ENCODE data around the gene UTP3. TPM values are rescaled to one million over a fixed set of nuclear protein-coding genes. Genes with fewer than 3 reads are reported as not detected.
"Not testable (repeated sequence)": the region's sequence is repeated elsewhere in the genome, so short reads cannot be mapped to it uniquely, and the experiment has no call there.

UTP3 gene
- total RNA-seq, 1 donor: 15.4 TPM

DNA sequence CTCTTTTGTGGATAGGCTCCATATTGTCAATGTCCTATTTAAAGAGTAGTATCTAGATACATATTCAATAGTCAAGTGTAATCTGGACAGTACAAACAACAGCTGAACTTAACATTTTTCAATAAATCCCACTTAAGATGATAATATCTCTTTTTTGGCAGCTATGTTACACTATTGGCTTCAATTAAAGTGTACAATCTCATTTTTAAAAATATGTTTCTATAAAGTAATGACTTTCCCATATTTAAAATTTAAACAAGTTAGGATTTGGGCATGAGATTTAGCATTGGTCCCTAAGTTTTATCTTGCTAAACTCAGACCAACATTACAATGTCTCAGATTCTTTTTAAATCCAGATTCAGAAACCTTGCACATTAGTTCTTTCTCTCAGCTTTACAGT, 14.1 kb upstream of the UTP3 start:
- no peaks in the 10 kb centered on the region for H3K9me3 ChIP-seq (ENCODE audit: low read depth, low read length)
- no peak overlapping the region for H3K4me3 ChIP-seq (ENCODE audit: low read length)
- H3K27me3 ChIP-seq (ENCODE audit: insufficient read depth, low read length): no peaks in the 10 kb centered on the region
- H3K4me1 ChIP-seq (ENCODE audit: insufficient read depth, low read length): peaks cover 7% of the 10 kb centered on the region

DNA sequence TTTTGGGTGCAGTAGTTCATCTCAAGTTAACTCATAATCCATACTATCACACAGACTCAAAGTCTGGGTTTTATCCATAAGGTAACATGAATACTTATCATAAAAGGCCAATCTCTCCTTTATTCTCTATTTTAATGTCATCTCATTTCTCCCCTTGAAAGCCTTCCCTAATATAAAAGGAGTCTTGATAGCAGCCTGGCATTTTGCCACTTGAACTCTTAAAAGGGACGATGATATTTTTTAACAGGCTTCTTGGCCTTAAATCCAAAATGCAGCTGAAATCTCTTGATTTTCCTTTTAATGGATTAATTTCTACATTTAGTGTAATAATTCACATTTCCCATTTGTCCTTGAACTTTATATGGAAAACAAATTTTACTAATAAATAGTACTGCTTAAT, 13.6 kb upstream of the UTP3 start:
- Histone ChIP-seq H3K9me3 (ENCODE audit: low read depth, low read length) (no peaks in the 10 kb centered on the region), H3K27me3 (ENCODE audit: insufficient read depth, low read length) (no peaks in the 10 kb centered on the region), H3K4me1 (ENCODE audit: insufficient read depth, low read length) (peaks cover 7% of the 10 kb centered on the region), H3K4me3 (ENCODE audit: low read length) (no peak overlapping the region)

DNA sequence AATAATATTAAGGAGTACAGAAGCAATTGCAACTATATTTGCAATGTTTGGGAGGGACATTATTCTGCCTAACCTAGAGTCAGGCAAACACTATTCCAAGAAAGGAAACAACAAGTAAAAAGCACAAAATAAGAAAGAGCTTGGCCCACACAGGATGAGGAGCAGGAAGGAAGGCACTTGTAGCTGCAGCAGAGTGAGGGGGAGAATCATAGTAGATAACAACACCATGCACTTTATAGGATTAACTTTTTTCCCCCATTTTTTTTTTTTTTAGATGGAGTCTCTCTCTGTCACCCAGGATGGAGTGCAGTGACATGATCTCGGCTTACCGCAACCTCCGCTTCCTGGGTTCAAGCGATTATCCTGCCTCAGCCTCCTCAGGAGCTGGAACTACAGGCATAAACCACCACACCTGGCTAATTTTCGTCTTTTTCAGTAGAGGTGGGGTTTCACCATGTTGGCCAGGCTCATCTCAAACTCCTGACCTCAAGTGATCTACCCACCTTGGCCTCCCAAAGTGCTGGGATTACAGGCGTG, 11.7 kb upstream of the UTP3 start:
- Histone ChIP-seq H3K4me3 (ENCODE audit: low read length) (no peak overlapping the region), H3K4me1 (ENCODE audit: insufficient read depth, low read length) (peaks cover 7% of the 10 kb centered on the region), H3K27me3 (ENCODE audit: insufficient read depth, low read length) (no peaks in the 10 kb centered on the region), H3K9me3 (ENCODE audit: low read depth, low read length) (no peaks in the 10 kb centered on the region)

DNA sequence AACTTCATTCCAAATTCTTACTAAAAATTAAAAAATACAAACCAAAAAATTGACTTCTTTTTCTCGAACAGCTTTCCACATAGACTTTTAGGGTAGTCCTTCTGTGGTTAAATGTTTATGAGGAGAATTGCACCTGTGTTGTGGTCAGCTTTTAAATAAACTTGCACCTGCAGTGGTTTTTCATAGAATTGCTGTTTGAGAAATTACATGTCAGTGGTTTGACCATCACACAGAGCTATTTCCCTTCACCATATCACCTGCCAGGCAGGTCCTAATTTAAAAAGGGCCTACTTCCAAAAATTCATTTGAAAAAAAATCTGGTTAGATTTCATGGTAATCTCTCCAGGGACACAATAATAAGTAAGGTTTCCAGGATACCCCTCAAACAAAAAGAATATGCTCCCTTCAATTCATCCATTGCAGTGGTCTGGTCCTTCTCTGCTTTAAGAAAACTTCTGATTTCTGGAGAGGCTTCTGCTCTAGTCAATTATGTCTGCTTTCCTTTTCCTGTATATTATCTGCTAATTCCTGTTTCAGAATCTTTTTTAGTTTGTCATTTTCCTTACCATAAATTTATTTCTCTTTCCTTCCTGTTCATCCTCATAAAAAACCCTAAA, 9.8 kb upstream of the UTP3 start:
- no peak overlapping the region for H3K4me3 ChIP-seq (ENCODE audit: low read length)
- H3K4me1 ChIP-seq (ENCODE audit: insufficient read depth, low read length): peaks cover 7% of the 10 kb centered on the region
- no peaks in the 10 kb centered on the region for H3K9me3 ChIP-seq (ENCODE audit: low read depth, low read length)
- H3K27me3 ChIP-seq (ENCODE audit: insufficient read depth, low read length): no peaks in the 10 kb centered on the region

DNA sequence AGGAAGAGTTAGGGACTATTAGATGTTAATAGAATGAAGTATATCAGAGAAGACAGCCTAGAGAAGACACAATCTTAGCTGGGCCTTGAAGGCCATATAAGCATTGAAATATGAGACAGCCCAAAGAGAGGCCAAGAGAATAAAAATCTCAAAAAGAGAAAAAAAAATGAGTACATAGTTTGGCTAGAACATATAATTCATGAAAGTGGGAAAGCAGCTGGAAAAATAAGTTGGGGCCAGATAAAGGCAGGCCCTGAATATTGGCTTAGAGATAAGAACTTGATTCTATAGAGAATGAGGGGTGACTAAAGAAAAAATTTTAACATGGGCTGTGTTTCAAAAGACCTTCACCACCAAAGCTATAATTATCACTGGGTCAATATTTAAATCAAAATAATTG, 7.4 kb upstream of the UTP3 start:
- Histone ChIP-seq H3K9me3 (ENCODE audit: low read depth, low read length) (no peaks in the 10 kb centered on the region), H3K27me3 (ENCODE audit: insufficient read depth, low read length) (no peaks in the 10 kb centered on the region), H3K4me3 (ENCODE audit: low read length) (no peak overlapping the region), H3K4me1 (ENCODE audit: insufficient read depth, low read length) (peaks cover 7% of the 10 kb centered on the region)

- Histone ChIP-seq H3K4me3 (ENCODE audit: low read length) (no peak overlapping the region), H3K27me3 (ENCODE audit: insufficient read depth, low read length) (no peaks in the 10 kb centered on the region), H3K9me3 (ENCODE audit: low read depth, low read length) (no peaks in the 10 kb centered on the region), H3K4me1 (ENCODE audit: insufficient read depth, low read length) (peaks cover 5% of the 10 kb centered on the region)
These were observed 6.6 kb upstream of the UTP3 start for GRCh38 chr4:70681704-70682103.

- H3K4me1 ChIP-seq (ENCODE audit: insufficient read depth, low read length); H3K9me3 ChIP-seq (ENCODE audit: low read depth, low read length); H3K27me3 ChIP-seq (ENCODE audit: insufficient read depth, low read length); H3K4me3 ChIP-seq (ENCODE audit: low read length): not testable (repeated sequence)
These were observed 6.2 kb upstream of the UTP3 start for GRCh38 chr4:70682142-70682541.

- Histone ChIP-seq H3K9me3 (ENCODE audit: low read depth, low read length) (no peaks in the 10 kb centered on the region), H3K4me3 (ENCODE audit: low read length) (peak overlapping the region; percentile 89), H3K27me3 (ENCODE audit: insufficient read depth, low read length) (no peaks in the 10 kb centered on the region), H3K4me1 (ENCODE audit: insufficient read depth, low read length) (peaks cover 42% of the 10 kb centered on the region)
These were observed 940 bp upstream of the UTP3 start for GRCh38 chr4:70687392-70687791.

DNA sequence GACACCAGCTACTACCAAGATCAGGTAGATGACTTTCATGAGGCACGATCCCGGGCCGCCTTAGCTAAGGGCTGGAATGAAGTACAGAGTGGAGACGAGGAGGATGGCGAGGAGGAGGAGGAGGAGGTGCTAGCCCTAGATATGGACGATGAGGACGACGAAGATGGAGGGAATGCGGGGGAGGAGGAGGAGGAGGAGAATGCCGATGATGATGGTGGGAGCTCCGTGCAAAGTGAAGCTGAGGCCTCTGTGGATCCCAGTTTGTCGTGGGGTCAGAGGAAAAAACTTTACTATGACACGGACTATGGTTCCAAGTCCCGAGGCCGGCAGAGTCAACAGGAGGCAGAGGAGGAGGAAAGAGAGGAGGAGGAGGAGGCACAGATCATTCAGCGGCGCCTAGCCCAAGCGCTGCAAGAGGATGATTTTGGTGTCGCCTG, 481 bp downstream of the UTP3 start:
- Histone ChIP-seq H3K4me1 (ENCODE audit: insufficient read depth, low read length) (peaks cover 44% of the 10 kb centered on the region), H3K27me3 (ENCODE audit: insufficient read depth, low read length) (no peaks in the 10 kb centered on the region), H3K4me3 (ENCODE audit: low read length) (peak overlapping the region; percentile 89), H3K9me3 (ENCODE audit: low read depth, low read length) (no peaks in the 10 kb centered on the region)

- no peak overlapping the region for H3K4me3 ChIP-seq (ENCODE audit: low read length)
- H3K4me1 ChIP-seq (ENCODE audit: insufficient read depth, low read length): peaks cover 44% of the 10 kb centered on the region
- H3K27me3 ChIP-seq (ENCODE audit: insufficient read depth, low read length): no peaks in the 10 kb centered on the region
- H3K9me3 ChIP-seq (ENCODE audit: low read depth, low read length): no peaks in the 10 kb centered on the region
These were observed 3.3 kb downstream of the UTP3 start for GRCh38 chr4:70691661-70692060.

DNA sequence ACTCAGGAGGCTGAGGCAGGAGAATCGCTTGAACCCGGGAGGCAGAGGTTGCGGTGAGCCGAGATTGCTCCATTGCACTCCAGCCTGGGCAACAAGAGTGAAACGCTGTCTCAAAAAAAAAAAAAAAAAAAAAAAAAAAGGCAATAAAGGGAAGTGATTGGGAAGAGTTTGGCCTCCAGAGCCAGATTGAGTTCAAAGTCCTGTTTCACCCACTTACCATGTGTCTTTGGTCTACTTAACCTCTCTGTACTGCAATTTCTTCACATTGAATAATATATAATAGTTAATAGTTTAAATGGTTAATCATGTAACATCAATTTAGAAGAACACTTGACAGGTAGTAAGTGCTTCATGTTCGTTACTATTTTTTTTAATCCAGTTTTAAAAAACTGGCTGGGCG, 6.3 kb downstream of the UTP3 start:
- H3K4me1 ChIP-seq (ENCODE audit: insufficient read depth, low read length): peaks cover 23% of the 10 kb centered on the region
- not testable (repeated sequence) for H3K27me3 ChIP-seq (ENCODE audit: insufficient read depth, low read length); H3K9me3 ChIP-seq (ENCODE audit: low read depth, low read length); H3K4me3 ChIP-seq (ENCODE audit: low read length)

DNA sequence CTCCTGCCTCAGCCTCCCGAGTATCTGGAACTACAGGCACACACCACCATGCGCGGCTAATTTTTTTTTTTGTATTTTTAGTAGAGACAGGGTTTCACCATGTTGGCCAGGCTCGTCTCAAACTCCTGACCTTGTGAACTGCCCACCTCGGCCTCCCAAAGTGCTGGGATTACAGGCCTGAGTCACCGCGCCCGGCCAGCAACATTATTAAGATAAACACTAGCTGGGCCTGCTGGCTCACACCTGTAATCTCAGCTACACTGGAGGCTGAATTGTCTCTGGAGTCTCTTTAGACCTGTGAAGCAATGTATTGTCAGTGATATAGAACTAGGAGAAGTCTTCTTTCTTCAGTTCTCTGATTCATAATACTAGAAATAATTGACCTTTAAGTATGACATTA, 10.1 kb downstream of the UTP3 start:
- H3K27me3 ChIP-seq (ENCODE audit: insufficient read depth, low read length); H3K4me1 ChIP-seq (ENCODE audit: insufficient read depth, low read length); H3K9me3 ChIP-seq (ENCODE audit: low read depth, low read length); H3K4me3 ChIP-seq (ENCODE audit: low read length): not testable (repeated sequence)

GRCh38 chr4:70700712-70701111, 12.4 kb downstream of the UTP3 start:
- Histone ChIP-seq H3K27me3 (ENCODE audit: insufficient read depth, low read length) (no peaks in the 10 kb centered on the region), H3K4me3 (ENCODE audit: low read length) (no peak overlapping the region), H3K4me1 (ENCODE audit: insufficient read depth, low read length) (peaks cover 9% of the 10 kb centered on the region), H3K9me3 (ENCODE audit: low read depth, low read length) (no peaks in the 10 kb centered on the region)

- Histone ChIP-seq H3K27me3 (ENCODE audit: insufficient read depth, low read length) (no peaks in the 10 kb centered on the region), H3K9me3 (ENCODE audit: low read depth, low read length) (no peaks in the 10 kb centered on the region), H3K4me3 (ENCODE audit: low read length) (no peak overlapping the region), H3K4me1 (ENCODE audit: insufficient read depth, low read length) (peaks cover 14% of the 10 kb centered on the region)
These were observed 12.9 kb downstream of the UTP3 start for GRCh38 chr4:70701271-70701670.

DNA sequence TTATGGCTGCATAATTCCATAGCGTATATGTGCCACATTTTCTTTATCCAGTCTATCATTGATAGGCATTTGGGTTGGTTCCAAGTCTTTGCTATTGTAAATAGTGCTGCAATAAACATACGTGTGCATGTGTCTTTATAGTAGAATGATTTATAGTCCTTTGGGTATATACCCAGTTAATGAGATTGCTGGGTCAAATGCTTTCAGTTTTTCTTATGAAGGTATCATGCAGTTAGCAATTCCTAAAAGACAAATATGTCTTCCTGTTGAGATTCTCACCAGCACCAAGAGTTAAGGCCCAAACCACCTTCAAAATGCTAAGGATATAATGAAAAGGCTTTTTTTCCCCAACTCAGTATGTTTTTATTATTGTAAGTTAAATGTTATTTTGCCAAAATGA, 14.3 kb downstream of the UTP3 start:
- H3K4me1 ChIP-seq (ENCODE audit: insufficient read depth, low read length): peaks cover 23% of the 10 kb centered on the region
- not testable (repeated sequence) for H3K27me3 ChIP-seq (ENCODE audit: insufficient read depth, low read length); H3K4me3 ChIP-seq (ENCODE audit: low read length); H3K9me3 ChIP-seq (ENCODE audit: low read depth, low read length)

- Histone ChIP-seq H3K27me3 (ENCODE audit: insufficient read depth, low read length) (no peaks in the 10 kb centered on the region), H3K4me3 (ENCODE audit: low read length) (peak overlapping the region; percentile 72)
These were observed 15.4 kb downstream of the UTP3 start for GRCh38 chr4:70703619-70704214.

More at GRCh38 chr4:70703619-70704214, 15.4 kb downstream of the UTP3 start:
- H3K4me1 ChIP-seq (ENCODE audit: insufficient read depth, low read length): peaks cover 28% of the 10 kb centered on the region
- H3K9me3 ChIP-seq (ENCODE audit: low read depth, low read length): no peaks in the 10 kb centered on the region
